GM12878 (cell line): ENCODE measurements around the gene FLT3LG. TPM values are rescaled to one million over a fixed set of nuclear protein-coding genes. Genes with fewer than 3 reads are reported as not detected.

Source experiments
- BACH1 ChIP-seq: fragments of 450-650 bp; IDR thresholded peaks from 2 replicates; pipeline ENCODE4 v1.6.1; 2017; ENCODE audit warnings: mild to moderate bottlenecking, borderline replicate concordance
- CEBPB ChIP-seq, 2 experiments: fragments of 150-350 bp in 1 of 2; IDR thresholded peaks; 2 replicates each; pipeline ENCODE4 v1.6.1; 2012 to 2014; ENCODE audit warnings: low read depth in 2 of 2, low read length in 2 of 2, borderline replicate concordance in 1 of 2, inconsistent platforms in 1 of 2
- CHD2 ChIP-seq: IDR thresholded peaks from 2 replicates; pipeline ENCODE4 v1.6.1; 2011; ENCODE audit warnings: low read depth, low read length, improper control_type of control experiment, borderline replicate concordance
- E2F8 ChIP-seq: fragments of 450-650 bp; IDR thresholded peaks from 2 replicates; pipeline ENCODE4 v1.6.1; 2018; ENCODE audit warnings: mild to moderate bottlenecking, low read depth, moderate library complexity; ENCODE audit not compliant: partially characterized antibody
- EED ChIP-seq: sonication (generic); IDR thresholded peaks from 2 replicates; pipeline ENCODE4 v1.6.1; 2016; ENCODE audit warnings: antibody characterized with exemption, low read depth
- ESRRA ChIP-seq: IDR thresholded peaks from 2 replicates; pipeline ENCODE4 v1.6.1; 2012; ENCODE audit warnings: mild to moderate bottlenecking, low read length, improper control_type of control experiment
- EZH2 ChIP-seq: IDR thresholded peaks from 2 replicates; pipeline ENCODE4 v1.6.1; 2012; ENCODE audit warnings: low read depth, mild to moderate bottlenecking, control low read depth, inconsistent platforms, low read length, borderline replicate concordance; ENCODE audit not compliant: control insufficient read depth
- FOS ChIP-seq: IDR thresholded peaks from 3 replicates; pipeline ENCODE4 v1.6.1; 2011; ENCODE audit warnings: borderline replicate concordance; ENCODE audit not compliant: insufficient read length; ENCODE audit errors: extremely low read depth
- MTA3 ChIP-seq: IDR thresholded peaks from 2 replicates; pipeline ENCODE4 v1.6.1; 2012; ENCODE audit warnings: low read length, inconsistent platforms, borderline replicate concordance
- MYB ChIP-seq: fragments of 150-350 bp; IDR thresholded peaks from 2 replicates; pipeline ENCODE4 v1.6.1; 2014; ENCODE audit warnings: mild to moderate bottlenecking, low read depth, low read length, borderline replicate concordance
- NR2C1 ChIP-seq: fragments of 450-650 bp; IDR thresholded peaks from 2 replicates; pipeline ENCODE4 v1.6.1; 2017; ENCODE audit warnings: antibody characterized with exemption, mild to moderate bottlenecking, moderate library complexity
- NRF1 ChIP-seq: conservative IDR thresholded peaks from 2 replicates; pipeline ENCODE4 v1.6.1; 2011; ENCODE audit warnings: mild to moderate bottlenecking, low read depth, low read length, improper control_type of control experiment
- PRDM15 ChIP-seq: fragments of 450-650 bp; formaldehyde crosslinking; IDR thresholded peaks from 2 replicates; pipeline ENCODE4 v1.4.0; 2020; ENCODE audit warnings: mild to moderate bottlenecking, moderate library complexity
- RAD21 ChIP-seq: IDR thresholded peaks from 2 replicates; pipeline ENCODE4 v1.6.1; 2011; ENCODE audit warnings: mild to moderate bottlenecking, low read depth, low read length, moderate library complexity; ENCODE audit not compliant: insufficient read depth
- RELB ChIP-seq: fragments of 450-650 bp; IDR thresholded peaks from 2 replicates; pipeline ENCODE4 v1.6.1; 2017; ENCODE audit warnings: low read depth, mild to moderate bottlenecking, moderate library complexity
- SMAD5 ChIP-seq: IDR thresholded peaks from 2 replicates; pipeline ENCODE4 v1.6.1; 2016; ENCODE audit warnings: antibody characterized with exemption, low read depth
- SMC3 ChIP-seq: IDR thresholded peaks from 2 replicates; pipeline ENCODE4 v1.6.1; 2011; ENCODE audit warnings: low read length, improper control_type of control experiment, borderline replicate concordance
- TARDBP ChIP-seq: IDR thresholded peaks from 2 replicates; pipeline ENCODE4 v1.6.1; 2016; ENCODE audit warnings: borderline replicate concordance
- USF1 ChIP-seq: IDR thresholded peaks from 2 replicates; pipeline ENCODE4 v1.6.1; 2011; ENCODE audit warnings: borderline replicate concordance, low read depth, mild to moderate bottlenecking, moderate library complexity, mixed read lengths, low read length; ENCODE audit not compliant: insufficient read depth; ENCODE audit errors: extremely low read length
- ZNF217 ChIP-seq: fragments of 450-650 bp; IDR thresholded peaks from 2 replicates; pipeline ENCODE4 v1.6.1; 2017; ENCODE audit warnings: antibody characterized with exemption, mild to moderate bottlenecking
- ZNF622 ChIP-seq: fragments of 450-650 bp; IDR thresholded peaks from 2 replicates; pipeline ENCODE4 v1.6.1; 2017; ENCODE audit warnings: mild to moderate bottlenecking, inconsistent platforms
- polyA plus RNA-seq, 11 experiments: library from polyadenylated mRNA; depleted of rRNA in 4 of 11; unstranded in 6 of 11; stranded (reverse) in 5 of 11; fragments of >200 nt; fragmentation: Nextera tagmentation in 4 of 11; fragmentation: Illumina TruSeq in 1 of 11; extraction: Ambion mirVana in 4 of 11; extraction: Trizol in 1 of 11; gene quantifications; 1 replicate in 1 of 11; 2 replicates in 10 of 11; pipeline versions ENCODE4 v1.2.1 to v1.2.3, GENCODE V29; 2011 to 2016; ENCODE audit warnings: inconsistent platforms in 2 of 11, missing spikeins in 2 of 11, low read depth in 1 of 11
- total RNA-seq, 4 experiments: library from RNA; depleted of rRNA in 3 of 4; stranded (reverse); fragments of >200 nt in 3 of 4; fragmentation: Illumina TruSeq in 1 of 4; extraction: Trizol in 1 of 4; gene quantifications; 2 replicates each; pipeline versions ENCODE4 v1.2.1 to v1.2.3, GENCODE V29; 2013 to 2021

The FLT3LG gene
- total and polyA plus RNA-seq, 10 of the 15 experiments (the other 5 are each of a cell fraction or from before 2014, with no cell fraction given): 0.68 to 13.1 (median 4.3) TPM

GRCh38 chr19:49473868-49474541 lies at the start of gene FLT3LG (continued):
- TF ChIP-seq PRDM15 (no peak), ZNF217 (0 out of 2 replicates have a peak, but pooled peaks have one; percentile 56), RELB (peak; percentile 49), ESRRA (no peak), USF1 (no peak), NR2C1 (no peak), EED (peak; percentile 42; the same call in 1 of the 2 replicates), MTA3 (no peak), CEBPB (IDR thresholded peaks at IDR 0.05; ENCODE audit: borderline replicate concordance in 1 of 2, low read depth in 2 of 2, low read length in 2 of 2) (no peak), RAD21 (peak; percentile 63), E2F8 (no peak), FOS (no peak), NRF1 (no peak), ZNF622 (no peak), EZH2 (no peak), TARDBP (0 out of 2 replicates have a peak, but pooled peaks have one; percentile 21), SMAD5 (no peak), BACH1 (peak; percentile 79; the same call in 1 of the 2 replicates), SMC3 (peak; percentile 72), CHD2 (0 out of 2 replicates have a peak, but pooled peaks have one; percentile 18), MYB (no peak)
